HEK293T (cell line): ENCODE data around the gene HOXB5.

Experiments used
- ARNT ChIP-seq: fragments of 450-650 bp; IDR thresholded peaks from 2 replicates; pipeline ENCODE4 v1.6.1; 2017; ENCODE audit warnings: mild to moderate bottlenecking
- FOXA1 ChIP-seq: fragments of 450-650 bp; IDR thresholded peaks from 2 replicates; pipeline ENCODE4 v1.6.1; 2016; ENCODE audit warnings: mild to moderate bottlenecking
- FOXK2 ChIP-seq: fragments of 450-650 bp; IDR thresholded peaks from 2 replicates; pipeline ENCODE4 v1.6.1; 2016; ENCODE audit warnings: mild to moderate bottlenecking
- FOXM1 ChIP-seq: fragments of 450-650 bp; IDR thresholded peaks from 2 replicates; pipeline ENCODE4 v1.6.1; 2017; ENCODE audit warnings: mild to moderate bottlenecking, borderline replicate concordance
- NFRKB ChIP-seq: fragments of 450-650 bp; IDR thresholded peaks from 2 replicates; pipeline ENCODE4 v1.6.1; 2016; ENCODE audit warnings: mild to moderate bottlenecking, moderate library complexity
- SP1 ChIP-seq: fragments of 450-650 bp; IDR thresholded peaks from 2 replicates; pipeline ENCODE4 v1.6.1; 2017
- TF ChIP-seq, protein P1 (sequence below): fragments of 450-650 bp; IDR thresholded peaks from 2 replicates; pipeline ENCODE4 v1.6.1; 2016

DNA sequence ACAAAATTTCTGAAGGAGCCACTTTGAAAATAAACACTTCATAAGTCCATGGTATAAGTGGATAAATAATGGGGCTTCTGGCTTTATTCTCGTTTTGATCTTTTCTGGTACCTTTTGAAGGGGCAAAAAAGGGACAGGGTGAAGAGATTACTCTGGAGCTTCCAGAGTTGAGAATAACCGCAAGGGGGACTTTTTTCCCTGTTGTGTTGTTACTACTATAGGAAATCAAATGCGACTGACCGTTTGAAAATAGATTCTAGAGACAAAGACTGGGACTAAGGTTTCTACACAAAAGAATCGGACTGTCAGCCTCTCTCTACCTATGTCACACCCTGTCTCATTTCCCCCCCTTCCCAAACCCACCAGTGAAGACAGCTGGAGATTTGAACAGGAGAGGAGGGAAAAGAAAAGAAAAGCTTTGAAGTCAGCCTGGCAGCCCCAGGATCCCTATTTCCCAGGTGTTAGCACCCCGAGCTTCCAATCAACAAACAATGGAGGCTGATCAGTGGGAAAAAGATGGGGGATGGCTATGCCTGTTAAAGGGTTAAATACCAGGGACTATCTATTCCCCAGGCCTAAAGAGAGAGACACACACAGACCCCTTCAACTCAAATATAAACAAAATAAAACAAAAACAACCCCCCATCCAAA lies 23.8 kb downstream of the HOXB5 start:
- no peak for TF ChIP-seq SP1
- no peak for TF ChIP-seq ARNT
- TF ChIP-seq FOXM1: no peak
- no peak for TF ChIP-seq FOXK2
- TF ChIP-seq, protein P1, sequence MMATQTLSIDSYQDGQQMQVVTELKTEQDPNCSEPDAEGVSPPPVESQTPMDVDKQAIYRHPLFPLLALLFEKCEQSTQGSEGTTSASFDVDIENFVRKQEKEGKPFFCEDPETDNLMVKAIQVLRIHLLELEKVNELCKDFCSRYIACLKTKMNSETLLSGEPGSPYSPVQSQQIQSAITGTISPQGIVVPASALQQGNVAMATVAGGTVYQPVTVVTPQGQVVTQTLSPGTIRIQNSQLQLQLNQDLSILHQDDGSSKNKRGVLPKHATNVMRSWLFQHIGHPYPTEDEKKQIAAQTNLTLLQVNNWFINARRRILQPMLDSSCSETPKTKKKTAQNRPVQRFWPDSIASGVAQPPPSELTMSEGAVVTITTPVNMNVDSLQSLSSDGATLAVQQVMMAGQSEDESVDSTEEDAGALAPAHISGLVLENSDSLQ: no peak
- TF ChIP-seq FOXA1: no peak
- no peak for TF ChIP-seq NFRKB
